Measurements from ENCODE around the gene ESD. TPM values are rescaled to one million over a fixed set of nuclear protein-coding genes. Genes with fewer than 3 reads are reported as not detected.

Gene ESD
- total RNA-seq, 1 experiment from 2014 or later = 78.8 TPM

- Histone ChIP-seq H2AK5ac (ENCODE audit: insufficient read length, low read length) (no peak overlapping the region), H3K4me1 (ENCODE audit: insufficient read depth, low read length) (no peaks in the 10 kb centered on the region; the same call in 1 of the 2 replicates), H3K23ac (ENCODE audit: insufficient read length, low read depth, low read length) (no peak overlapping the region), H4K20me1 (ENCODE audit: control insufficient read depth, insufficient read depth, insufficient read length) (no peaks in the 10 kb centered on the region), H2BK15ac (ENCODE audit: low read depth, low read length) (no peak overlapping the region), H3K79me1 (ENCODE audit: insufficient read depth, low read depth, low read length, poor library complexity, severe bottlenecking) (no peaks in the 10 kb centered on the region), H4K8ac (replicated peaks; ENCODE audit: insufficient read length, low read depth, low read length) (no peak overlapping the region), H2BK120ac (ENCODE audit: low read depth, low read length, poor library complexity, severe bottlenecking) (no peak overlapping the region), H3K79me2 (ENCODE audit: insufficient read depth, low read length) (no peaks in the 10 kb centered on the region), H3K23me2 (ENCODE audit: insufficient read length, low read depth, low read length, poor library complexity, severe bottlenecking) (no peaks in the 10 kb centered on the region), H3K9me3 (ENCODE audit: control insufficient read depth, low read depth, low read length) (no peaks in the 10 kb centered on the region), H3K9ac (ENCODE audit: extremely low read depth, insufficient read length, low read length) (no peak overlapping the region), H3K14ac (ENCODE audit: insufficient read depth, low read length) (no peak overlapping the region), H4K5ac (ENCODE audit: insufficient read length, low read depth, low read length) (no peak overlapping the region), H3K56ac (ENCODE audit: insufficient read length, low read depth, low read length) (no peak overlapping the region), H2BK20ac (ENCODE audit: low read depth, low read length, poor library complexity, severe bottlenecking) (no peak overlapping the region), H2AFZ (ENCODE audit: low read length) (no peak overlapping the region), H2BK12ac (ENCODE audit: insufficient read length, low read depth, low read length) (no peak overlapping the region), H3K4me2 (ENCODE audit: insufficient read depth, insufficient read length, low read length) (no peak overlapping the region), H3K4ac (ENCODE audit: low read depth, low read length) (no peak overlapping the region), H3K18ac (ENCODE audit: insufficient read length, low read depth, low read length) (no peak overlapping the region), H4K91ac (ENCODE audit: insufficient read length, low read depth, low read length) (no peak overlapping the region), H3K27ac (ENCODE audit: insufficient read length, low read depth, low read length) (no peak overlapping the region), H2BK5ac (ENCODE audit: insufficient read length, low read length) (no peak overlapping the region), H3K27me3 (ENCODE audit: insufficient read depth, low read length) (no peaks in the 10 kb centered on the region), H3T11ph (ENCODE audit: low read length) (no peak overlapping the region)
- no peak for DNase-seq
- no peaks in the 10 kb centered on the region for H3K27me3 Mint-ChIP-seq (ENCODE audit: low read depth)
- H3K4me3 Mint-ChIP-seq = no peak overlapping the region
- peaks cover 8 to 12% of the 10 kb centered on the region in 2 experiments for H3K4me1 Mint-ChIP-seq
- H3K9me3 Mint-ChIP-seq = no peaks in the 10 kb centered on the region
- no peak for TF ChIP-seq CTCF (conservative IDR thresholded peaks at IDR 0.05)
- H3K27ac Mint-ChIP-seq = 0 out of 7 replicates have a peak overlapping the region, but pooled peaks of 1 of the 3 experiments have one; percentile 9
- H3K36me3 Mint-ChIP-seq (ENCODE audit: insufficient read depth in 1 of 3, low read depth in 3 of 3) = peaks cover 0 to 4% (median 0%) of the 10 kb centered on the region in 3 experiments; a peak in 2 of 7 replicates
Measured at GRCh38 chr13:46754812-46755211, 42.1 kb downstream of the ESD start.
